Caki2 (cell line): ENCODE results near the gene MALSU1. TPM values are rescaled to one million over a fixed set of nuclear protein-coding genes. Genes with fewer than 3 reads are reported as not detected.
"Not testable (repeated sequence)": the region's sequence is repeated elsewhere in the genome, so short reads cannot be mapped to it uniquely, and the experiment has no call there.

ENCODE experiments used
- DNase-seq: peaks from one replicate; pipeline ENCODE4 v3.0.0-alpha.2; 2015; ENCODE audit warnings: low read depth
- in situ Hi-C: cut with HindIII; loops from 2 replicates; pipeline ENCODE4 v1.10.0; 2016; ENCODE audit warnings: low sequenced_read_pairs, low pct_unique_long_range_greater_than_20kb, mixed read lengths
- total RNA-seq: library from RNA; depleted of rRNA; stranded (reverse); fragments of >200 nt; shearing (Covaris generic); gene quantifications from 2 replicates; pipeline ENCODE4 v1.2.3, GENCODE V29; 2014; ENCODE audit warnings: low replicate concordance

MALSU1 gene
- total RNA-seq, 1 experiment from 2014 or later: 77.0 TPM

DNA sequence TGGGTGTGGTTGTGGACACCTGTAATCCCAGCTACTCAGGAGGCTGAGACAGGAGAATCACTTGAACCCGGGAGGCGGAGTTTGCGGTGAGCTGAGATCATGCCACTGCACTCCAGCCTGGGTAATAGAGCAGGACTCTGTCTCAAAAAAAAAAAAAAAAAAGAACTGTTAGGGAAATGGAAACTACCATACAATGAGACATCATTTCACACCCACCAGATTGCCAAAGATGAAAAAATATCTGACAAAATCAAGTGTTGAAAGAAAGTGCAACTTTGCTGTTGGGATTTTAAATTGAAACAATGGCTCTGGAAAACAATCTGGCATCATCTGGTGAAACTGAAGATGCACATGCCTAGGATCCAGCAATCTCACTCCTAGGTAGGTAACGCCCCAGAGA, 16.1 kb upstream of the MALSU1 start:
- in situ Hi-C loops: no loop called here

DNA sequence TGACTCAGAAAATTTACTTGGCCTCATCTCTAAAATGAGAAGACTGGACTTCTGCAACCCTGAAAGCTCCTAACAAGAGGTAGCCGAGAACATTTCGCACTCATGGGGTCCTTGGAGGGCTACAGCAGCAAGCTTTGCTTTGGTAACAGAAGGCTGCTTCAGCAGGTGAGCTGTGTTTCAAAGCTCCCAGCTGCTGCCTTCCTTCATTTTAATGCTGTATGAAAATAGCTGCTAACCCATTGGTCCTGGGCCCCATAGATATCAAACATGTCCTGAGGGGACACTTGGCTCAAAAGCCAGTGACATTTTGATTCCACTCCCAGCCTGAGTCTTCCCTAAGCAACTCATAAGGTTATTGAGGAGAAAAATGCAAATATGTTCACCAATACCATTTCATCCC, 14.3 kb upstream of the MALSU1 start:
- DNase-seq: no peak
- in situ Hi-C loops: no loop called here

More for the DNA sequence above, 16.1 kb upstream of the MALSU1 start:
- no peak for DNase-seq

DNA sequence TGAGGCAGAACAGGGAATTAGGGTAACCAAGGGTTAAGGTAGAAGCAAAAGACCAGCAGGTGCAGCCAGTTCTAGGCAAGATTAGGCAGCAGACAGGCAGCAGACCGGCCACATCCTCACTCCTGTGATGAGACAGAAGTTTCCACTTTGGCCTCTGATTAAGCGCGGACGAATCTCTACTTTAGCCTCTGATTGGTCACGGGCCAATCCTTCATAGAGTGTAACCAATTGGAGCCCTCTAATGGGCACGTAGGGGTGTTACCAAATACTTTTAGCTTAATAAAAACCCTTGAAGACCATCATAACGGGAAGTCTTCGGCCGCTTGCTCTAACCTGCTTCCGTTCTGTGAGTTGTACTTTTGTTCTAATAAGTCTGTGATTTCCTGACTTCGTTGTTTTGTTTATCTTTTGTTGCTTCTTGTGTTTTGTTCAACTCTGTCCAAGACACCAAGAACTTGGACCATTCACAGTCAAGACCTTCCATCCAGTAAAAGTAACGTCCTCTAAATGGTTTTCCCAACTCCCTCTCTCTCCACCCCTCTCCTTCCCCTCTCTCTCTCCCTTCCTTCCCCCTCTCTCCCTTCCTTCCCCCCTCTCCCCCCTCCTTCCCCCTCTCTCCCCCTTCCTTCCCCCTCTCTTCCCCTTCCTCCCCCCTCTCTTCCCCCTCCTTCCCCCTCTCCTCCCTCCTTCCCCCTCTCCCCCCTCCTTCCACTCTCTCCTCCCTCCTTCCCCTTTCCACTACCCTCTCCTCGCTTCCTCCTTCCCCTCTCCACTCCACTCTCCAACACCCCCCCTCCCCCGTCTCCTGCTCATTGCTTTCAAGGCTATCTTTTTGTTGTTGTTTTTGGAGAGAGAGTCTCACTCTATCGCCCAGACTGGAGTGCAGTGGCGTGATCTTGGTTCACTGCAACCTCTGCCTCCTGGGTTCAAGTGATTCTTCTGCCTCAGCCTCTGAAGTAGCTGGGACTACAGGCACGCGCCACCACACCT, 13.2 kb upstream of the MALSU1 start:
- no peak for DNase-seq
- in situ Hi-C loops: no loop called here

DNA sequence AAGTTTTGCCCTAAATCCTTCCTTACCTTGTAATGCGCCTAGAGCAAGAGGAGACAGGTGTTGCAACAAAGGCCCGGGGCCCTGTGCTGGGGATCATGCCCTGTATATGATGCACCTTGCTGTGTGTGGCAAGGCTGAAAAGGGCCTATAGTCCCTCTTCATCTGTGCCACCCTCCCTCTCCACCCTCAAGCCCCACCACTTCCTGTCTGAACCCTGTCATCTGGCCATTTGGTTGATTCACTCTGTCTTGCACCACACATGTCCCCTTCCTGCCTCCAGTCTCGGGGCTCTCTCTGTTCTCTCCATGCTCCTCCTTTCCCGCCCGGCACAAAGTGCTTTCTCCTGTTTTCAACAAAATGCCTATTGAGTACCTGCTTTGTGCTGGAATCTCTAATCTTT, 11.5 kb upstream of the MALSU1 start:
- DNase-seq: no peak
- in situ Hi-C loops: no loop called here

DNA sequence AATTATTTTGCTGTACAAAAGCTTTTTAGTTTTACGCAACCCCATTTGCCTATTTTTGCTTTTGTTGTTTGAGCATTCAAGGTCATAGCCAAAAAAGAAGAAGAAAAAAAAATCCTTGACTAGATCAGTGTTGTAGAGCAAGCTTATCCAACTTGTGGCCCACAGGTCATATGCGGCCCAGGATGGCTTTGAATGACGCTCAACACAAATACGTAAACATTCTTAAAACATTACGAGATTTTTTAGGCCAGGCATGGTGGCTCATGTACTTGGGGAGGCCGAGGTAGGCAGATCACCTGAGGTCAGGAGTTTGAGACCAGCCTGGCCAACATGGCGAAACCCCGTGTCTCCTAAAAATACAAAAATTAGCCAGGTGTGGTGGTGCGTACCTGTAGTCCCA, 8.1 kb upstream of the MALSU1 start:
- in situ Hi-C loops: no loop called here
- no peak for DNase-seq

DNA sequence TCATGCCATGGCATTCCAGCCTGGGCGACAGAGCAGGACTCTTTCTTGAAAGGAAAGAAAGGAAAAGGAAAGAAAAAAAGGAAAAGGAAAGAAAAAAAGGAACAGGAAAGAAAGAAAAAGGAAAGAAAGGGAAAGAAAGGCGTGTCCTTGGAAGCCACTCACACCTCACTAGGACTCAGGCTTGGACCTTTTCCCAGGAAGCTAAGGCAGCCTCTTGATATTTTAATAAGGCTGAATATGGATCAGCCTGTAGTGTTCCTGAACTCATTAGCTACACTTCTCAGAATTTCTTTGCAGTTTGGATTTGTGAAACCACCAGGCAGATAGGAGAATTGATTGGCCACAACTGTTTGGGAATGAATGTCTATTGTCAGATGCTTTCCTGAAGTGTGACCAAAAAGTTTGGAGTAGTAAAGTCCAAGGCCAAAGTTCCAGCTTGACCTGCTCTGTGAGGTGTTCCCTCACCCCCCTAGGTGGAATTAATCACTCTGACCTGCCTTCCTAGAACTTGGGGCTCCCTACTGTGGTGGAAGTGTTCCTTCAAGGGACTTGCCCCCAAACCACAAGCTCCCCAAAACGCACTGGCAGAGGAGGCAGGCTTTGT, 7.1 kb upstream of the MALSU1 start:
- DNase-seq: no peak
- in situ Hi-C loops: no loop called here

DNA sequence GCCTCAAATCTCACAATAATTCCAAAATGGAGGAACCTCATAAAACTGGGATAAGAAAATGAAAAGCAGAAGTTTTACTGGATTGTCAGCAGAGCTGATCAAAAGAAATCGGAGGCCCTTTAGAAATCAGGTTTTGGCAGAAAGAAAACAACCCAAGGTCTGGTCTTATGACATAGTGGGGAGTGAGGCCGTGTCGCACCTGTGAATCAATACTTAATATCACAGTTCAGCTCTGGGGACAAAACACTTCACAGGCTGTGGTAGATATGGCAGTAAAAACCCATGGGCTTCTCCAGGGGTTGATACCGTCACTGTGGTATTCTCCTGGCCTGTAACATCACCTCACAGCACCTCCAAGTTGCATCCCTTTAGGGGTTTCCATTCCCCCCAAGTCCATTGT, 6.5 kb upstream of the MALSU1 start:
- no peak for DNase-seq
- in situ Hi-C loops: no loop called here

DNA sequence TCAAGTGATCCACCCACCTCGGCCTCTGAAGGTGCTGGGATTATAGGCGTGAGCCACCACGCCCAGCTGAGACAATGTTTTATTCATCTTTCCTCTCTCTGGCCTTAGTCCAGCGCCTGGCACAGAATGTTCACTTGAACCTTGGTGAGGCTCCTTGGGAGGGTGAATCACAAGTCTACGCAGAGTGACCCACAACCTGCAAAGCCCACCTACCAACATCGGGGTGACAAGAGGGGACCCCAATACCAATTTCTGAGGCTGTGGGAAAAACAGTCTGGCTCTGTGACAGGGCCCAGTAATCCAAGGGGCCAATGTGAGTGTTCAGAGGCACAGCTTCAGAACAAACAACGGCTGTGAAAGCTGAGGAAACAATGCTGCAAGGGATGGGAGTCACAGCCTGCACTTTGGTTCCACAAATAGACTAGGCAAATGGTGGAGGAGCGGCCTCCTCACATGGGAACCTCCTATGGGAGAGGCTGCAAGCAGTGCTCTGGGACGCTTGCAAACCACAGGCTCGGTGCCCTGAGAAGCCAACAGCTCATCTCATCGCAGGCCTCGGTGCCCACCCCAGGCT, 5.6 kb upstream of the MALSU1 start:
- in situ Hi-C loops: no loop called here
- DNase-seq: no peak

DNA sequence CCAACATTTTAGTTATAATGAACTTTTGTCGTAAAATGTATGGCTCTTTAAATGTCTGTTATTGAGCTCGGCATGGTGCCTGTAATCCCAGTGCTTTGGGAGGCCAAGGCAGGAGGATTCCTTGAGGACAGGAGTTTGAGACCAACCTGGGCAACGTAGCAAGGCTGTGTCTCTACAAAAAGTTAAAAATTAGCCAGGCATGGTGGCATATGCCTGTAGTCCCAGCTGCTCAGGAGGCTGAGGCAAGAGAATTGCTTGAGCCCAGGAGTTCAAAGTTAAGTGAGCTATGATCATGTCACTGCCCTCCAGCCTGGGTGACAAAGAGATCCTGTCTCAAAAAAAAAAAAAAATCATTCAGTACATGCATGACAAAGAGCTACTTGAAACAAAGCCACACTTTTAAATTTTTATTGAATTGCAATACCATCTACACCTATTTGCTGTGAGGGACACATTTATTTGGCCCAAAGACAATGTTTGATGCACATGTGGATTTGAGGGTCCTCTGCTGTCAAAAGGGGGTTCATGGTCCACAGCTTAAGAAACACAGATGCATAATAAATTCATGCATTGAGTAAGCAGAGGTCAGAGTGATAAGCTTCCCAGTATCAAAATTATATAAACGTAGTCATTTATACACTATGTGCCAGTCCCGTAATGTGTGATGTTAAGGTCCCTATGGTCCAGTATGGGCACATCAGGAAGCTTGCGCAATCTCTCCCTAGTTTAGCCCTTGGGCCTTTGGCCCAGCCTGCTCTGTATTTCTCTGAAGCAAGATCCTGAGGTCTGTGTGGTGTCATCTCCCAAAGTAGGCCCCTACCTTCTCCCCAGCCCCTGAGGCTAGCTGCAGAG, 4.4 kb upstream of the MALSU1 start:
- in situ Hi-C loops: no loop called here
- DNase-seq: no peak

DNA sequence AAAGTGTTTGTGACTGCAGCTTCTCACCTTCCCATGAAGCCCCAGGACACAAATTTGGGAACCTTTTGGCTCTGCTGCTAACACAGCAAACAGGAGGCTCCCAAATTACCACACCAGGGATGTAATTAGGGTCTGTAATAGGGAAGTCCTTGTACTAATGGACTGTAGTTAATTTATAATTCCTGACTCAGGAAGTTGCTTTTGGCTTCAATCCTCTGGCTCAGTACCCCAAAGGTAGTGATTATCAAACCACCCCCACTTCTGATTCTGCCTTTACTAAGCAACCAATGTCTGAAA, 3.8 kb upstream of the MALSU1 start:
- in situ Hi-C loops: no loop called here

DNA sequence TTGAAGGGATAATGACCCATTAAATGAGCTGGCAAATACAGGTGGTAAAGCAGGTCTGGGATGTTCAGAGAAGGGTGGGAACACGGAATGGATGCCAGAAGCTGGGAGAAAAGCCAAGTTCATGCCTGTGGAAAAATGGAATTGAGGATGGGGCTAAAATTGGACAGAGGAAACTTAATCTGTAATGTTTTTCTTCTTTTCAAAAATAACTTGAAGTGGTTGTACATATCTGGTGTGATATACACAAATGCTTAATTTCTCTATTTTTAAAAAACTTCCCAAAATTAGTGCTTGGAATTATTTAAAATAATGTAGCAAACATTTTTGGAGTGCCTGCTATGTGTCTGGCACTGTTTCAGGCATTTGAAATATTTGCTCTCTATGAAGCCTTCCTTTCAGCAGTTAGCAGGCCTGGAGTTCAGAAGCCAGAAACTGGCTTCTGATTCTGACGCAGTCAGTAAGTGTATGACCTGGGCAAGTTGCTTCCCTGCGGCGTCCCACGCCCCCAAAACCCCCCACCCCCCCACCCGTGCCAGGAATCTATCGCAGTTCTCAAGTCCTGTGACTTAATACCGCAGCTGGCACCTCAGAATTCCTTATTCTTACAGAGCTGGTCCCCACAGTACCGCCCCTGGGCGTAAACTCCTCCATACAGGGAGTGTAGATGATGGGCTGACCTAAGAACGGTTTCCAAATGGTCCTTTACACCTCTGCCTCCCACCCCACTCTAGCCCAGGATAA, 828 bp upstream of the MALSU1 start:
- in situ Hi-C loops: no loop called here
- DNase-seq: no peak

More for the DNA sequence above, 3.8 kb upstream of the MALSU1 start:
- no peak for DNase-seq

DNA sequence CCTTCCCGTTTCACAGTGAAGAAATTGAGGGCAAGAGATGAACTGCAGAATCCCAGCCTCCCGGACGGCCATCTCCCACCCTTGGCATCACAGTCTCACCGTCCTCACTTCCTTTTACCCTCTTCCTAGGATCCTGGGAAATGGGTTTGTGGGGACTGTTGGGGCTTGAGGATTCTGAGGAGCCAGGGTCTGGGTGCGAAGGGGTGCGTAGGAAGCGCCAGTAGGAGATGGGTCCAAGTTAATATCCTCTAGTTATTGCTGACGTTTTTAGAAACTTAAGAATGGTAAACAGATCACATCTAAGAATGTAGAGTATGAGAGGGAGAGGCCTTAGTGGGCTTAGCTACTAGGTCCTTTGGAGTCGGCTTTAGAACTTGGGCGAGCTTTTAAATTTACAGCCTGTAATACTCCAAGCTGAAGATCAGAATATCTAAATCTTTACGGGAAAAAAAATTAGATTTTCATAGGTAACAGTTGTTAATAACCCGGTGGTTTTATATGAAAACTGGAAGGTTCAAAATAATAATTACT, 696 bp downstream of the MALSU1 start:
- in situ Hi-C loops: no loop called here
- no peak for DNase-seq

DNA sequence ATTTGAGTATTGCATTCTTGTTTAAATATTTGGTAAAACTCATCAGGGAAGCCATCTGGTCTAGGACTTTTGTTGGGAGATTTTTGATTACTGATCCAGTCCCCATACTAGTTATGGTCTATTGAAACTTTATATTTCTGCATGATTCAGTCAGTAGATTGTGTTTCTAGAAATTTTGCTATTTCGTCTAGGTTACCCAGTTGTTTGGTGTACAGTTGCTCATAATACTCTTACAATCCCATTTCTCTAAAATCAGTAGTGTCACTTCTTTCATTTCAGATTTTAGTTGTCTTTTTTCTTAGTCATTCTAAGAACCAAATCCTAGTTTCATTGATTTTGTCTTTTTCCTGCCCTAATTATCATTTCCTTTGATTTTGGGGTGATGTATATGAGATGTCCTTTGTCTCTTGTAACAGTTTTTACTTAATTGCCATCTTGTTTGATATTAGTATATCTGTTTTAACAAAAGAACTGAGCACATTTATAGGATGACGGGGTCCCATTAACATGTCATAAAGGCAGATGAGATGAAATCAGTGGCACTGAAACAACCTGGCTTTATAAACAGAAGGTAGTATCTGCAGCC, 7.9 kb downstream of the MALSU1 start:
- in situ Hi-C loops: no loop called here
- DNase-seq: no peak

DNA sequence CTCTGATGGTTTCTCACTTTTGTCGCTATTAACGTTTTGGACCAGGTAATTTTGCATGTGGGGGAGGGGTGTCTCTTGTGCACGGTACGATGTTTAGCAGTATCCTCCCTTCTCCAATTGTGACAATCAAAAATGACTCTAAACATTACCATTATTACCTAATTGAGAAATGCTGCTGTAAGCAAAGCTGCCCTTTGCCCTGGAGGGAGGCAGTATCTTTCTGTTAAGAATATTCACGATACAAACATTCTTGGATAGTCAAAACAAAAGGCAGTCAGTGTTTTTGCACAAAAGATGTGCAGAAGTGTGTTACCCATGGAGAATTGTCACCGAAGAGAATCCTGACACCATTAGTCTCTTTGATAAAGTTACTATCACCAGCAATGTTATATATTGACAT, 9.6 kb downstream of the MALSU1 start:
- in situ Hi-C loops: no loop called here
- no peak for DNase-seq

DNA sequence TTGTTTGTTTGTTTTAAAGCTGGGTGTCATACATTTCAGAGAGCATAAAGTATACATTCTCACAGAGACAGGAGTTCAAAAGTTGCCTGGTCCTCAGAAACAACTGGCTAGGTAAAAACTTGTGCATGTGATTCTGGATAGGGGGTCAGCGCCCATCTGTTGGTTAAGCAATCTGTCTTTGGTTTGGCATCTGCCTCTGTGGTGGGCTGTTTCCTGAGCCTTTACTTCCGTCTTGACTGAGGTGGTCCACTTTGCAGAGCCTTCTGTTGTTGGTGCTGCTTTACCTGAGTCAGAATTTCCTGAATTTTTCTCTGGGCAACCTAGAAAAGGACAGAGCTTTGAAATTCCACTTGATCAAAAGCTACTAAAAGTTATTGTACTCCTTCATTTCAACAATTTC, 13.0 kb downstream of the MALSU1 start:
- in situ Hi-C loops, DNase-seq: not testable (repeated sequence)

DNA sequence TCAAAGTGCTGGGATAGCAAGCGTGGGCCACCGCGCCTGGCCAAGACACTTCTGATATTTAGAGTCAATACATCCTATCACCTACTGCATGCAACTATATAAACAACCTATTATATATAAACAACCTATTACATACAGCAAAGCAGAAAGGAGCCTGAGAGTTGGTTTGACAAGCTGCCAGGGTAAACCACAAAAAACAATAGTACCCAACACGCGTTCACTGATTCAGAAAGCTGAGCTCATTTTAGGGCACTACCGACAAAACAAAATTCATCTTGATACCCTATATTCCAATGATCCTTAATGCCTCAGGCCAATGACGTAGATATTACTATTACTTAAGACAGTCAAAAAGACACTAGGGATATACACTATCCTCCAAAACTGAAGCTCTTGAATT, 16.2 kb downstream of the MALSU1 start:
- DNase-seq: no peak
- in situ Hi-C loops: no loop called here

DNA sequence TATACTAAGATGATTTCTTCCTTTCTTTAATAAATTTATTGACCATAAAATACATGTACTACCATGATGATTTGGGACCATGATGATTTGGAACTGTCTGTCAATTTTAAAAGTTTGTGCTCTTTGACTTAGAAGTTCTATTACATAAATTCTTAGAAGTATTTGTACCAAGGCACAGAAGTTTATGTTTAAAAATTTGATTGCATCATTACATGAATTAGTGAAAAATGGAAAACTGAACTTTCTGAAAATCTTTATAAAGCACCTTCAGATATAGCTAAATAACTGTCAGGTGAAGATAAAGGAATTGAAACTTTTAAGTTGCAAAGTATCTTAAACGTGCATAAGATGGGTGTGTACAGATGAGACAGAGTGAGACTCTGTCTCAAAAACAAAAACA, 32.0 kb downstream of the MALSU1 start:
- in situ Hi-C loops: no loop called here
- no peak for DNase-seq

DNA sequence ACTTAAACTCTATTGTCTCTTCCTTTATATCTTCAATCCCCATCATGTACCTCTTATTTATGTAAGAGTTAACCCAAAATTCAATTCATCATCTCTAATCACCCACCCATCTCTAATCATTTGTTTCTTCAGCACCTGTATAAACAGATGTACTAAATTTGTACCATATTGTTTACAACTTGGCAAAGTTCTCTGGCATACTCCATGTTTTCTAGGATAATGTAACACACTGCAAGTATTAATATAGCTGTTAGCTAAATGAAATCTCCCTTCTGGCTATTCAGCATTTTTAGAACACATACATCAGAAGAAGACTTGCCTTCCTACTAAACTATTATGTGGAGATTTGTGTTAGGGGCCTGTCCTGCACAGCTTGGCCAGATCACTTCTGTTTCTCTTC, 33.1 kb downstream of the MALSU1 start:
- no peak for DNase-seq
- in situ Hi-C loops: no loop called here
